Measurements from ENCODE around the gene UBR4. TPM values are rescaled to one million over a fixed set of nuclear protein-coding genes. Genes with fewer than 3 reads are reported as not detected.

Gene UBR4
- total RNA-seq, 2 experiments from 2014 or later, result 116 to 125 TPM

GRCh38 chr1:19034721-19035120 lies 175.3 kb downstream of the UBR4 start:
- no peak overlapping the region for H3K4me3 ChIP-seq (ENCODE audit: low read length)
- no peak for ATAC-seq (ENCODE audit: poor library complexity)
- H3K4me3 Mint-ChIP-seq, result no peak overlapping the region
- DNase-seq, result peak in 1 of 14 experiments; percentile 27
- H3K36me3 Mint-ChIP-seq (ENCODE audit: low read depth), result no peaks in the 10 kb centered on the region
- ChIA-PET POLR2A (no interaction called here), CTCF (no interaction called here)
- H3K27ac Mint-ChIP-seq, result no peak overlapping the region
- no peaks in the 10 kb centered on the region for H3K9me3 Mint-ChIP-seq
- H3K4me1 Mint-ChIP-seq (ENCODE audit: low read depth), result no peaks in the 10 kb centered on the region
- peaks cover 0 to 2% of the 10 kb centered on the region in 2 experiments for H3K27me3 ChIP-seq (ENCODE audit: control insufficient read depth in 1 of 2, insufficient read depth in 2 of 2, low read length in 2 of 2)
- intact Hi-C loops (cut with DNase I, micrococcal nuclease), result no loop called here
- H3K27ac ChIP-seq (ENCODE audit: low read depth in 1 of 2, low read length in 2 of 2), result no peak overlapping the region
- H3K4me1 ChIP-seq (ENCODE audit: insufficient read depth, low read length), result no peaks in the 10 kb centered on the region
- H3K27me3 Mint-ChIP-seq, result no peaks in the 10 kb centered on the region
- H3K9me3 ChIP-seq (ENCODE audit: control insufficient read depth in 1 of 2, insufficient read depth in 1 of 2, low read length in 2 of 2), result no peaks in the 10 kb centered on the region
- TF ChIP-seq CTCF (IDR thresholded peaks at IDR 0.05), result no peak
- no peaks in the 10 kb centered on the region for H3K36me3 ChIP-seq (ENCODE audit: insufficient read depth, low read length)

- intact Hi-C loops (cut with DNase I, micrococcal nuclease), result no loop called here
- DNase-seq (peak in 1 of 14 experiments; percentile 14), ATAC-seq (ENCODE audit: poor library complexity) (no peak)
- no peak overlapping the region for H3K27ac Mint-ChIP-seq
- H3K9me3 ChIP-seq (ENCODE audit: control insufficient read depth in 1 of 2, insufficient read depth in 1 of 2, low read length in 2 of 2), result no peaks in the 10 kb centered on the region
- H3K9me3 Mint-ChIP-seq, result no peaks in the 10 kb centered on the region
- no peaks in the 10 kb centered on the region for H3K4me1 Mint-ChIP-seq (ENCODE audit: low read depth)
- no peak overlapping the region for H3K4me3 Mint-ChIP-seq
- ChIA-PET CTCF (no interaction called here), POLR2A (no interaction called here)
- H3K36me3 Mint-ChIP-seq (ENCODE audit: low read depth), result no peaks in the 10 kb centered on the region
- no peaks in the 10 kb centered on the region for H3K4me1 ChIP-seq (ENCODE audit: insufficient read depth, low read length)
- H3K27me3 Mint-ChIP-seq, result no peaks in the 10 kb centered on the region
- H3K27me3 ChIP-seq (ENCODE audit: control insufficient read depth in 1 of 2, insufficient read depth in 2 of 2, low read length in 2 of 2), result peaks cover 0 to 2% of the 10 kb centered on the region in 2 experiments
- H3K27ac ChIP-seq (ENCODE audit: low read depth in 1 of 2, low read length in 2 of 2), result no peak overlapping the region
- no peak for TF ChIP-seq CTCF (IDR thresholded peaks at IDR 0.05)
- no peak overlapping the region for H3K4me3 ChIP-seq (ENCODE audit: low read length)
- H3K36me3 ChIP-seq (ENCODE audit: insufficient read depth, low read length), result no peaks in the 10 kb centered on the region
These were observed 176.0 kb downstream of the UBR4 start for GRCh38 chr1:19033926-19034680.

- Histone ChIP-seq H3K27ac (ENCODE audit: low read depth in 1 of 2, low read length in 2 of 2) (no peak overlapping the region), H3K9me3 (ENCODE audit: control insufficient read depth in 1 of 2, insufficient read depth in 1 of 2, low read length in 2 of 2) (no peaks in the 10 kb centered on the region), H3K27me3 (ENCODE audit: control insufficient read depth in 1 of 2, insufficient read depth in 2 of 2, low read length in 2 of 2) (peaks cover 0 to under 1% of the 10 kb centered on the region in 2 experiments), H3K4me1 (ENCODE audit: insufficient read depth, low read length) (no peaks in the 10 kb centered on the region), H3K4me3 (ENCODE audit: low read length) (no peak overlapping the region), H3K36me3 (ENCODE audit: insufficient read depth, low read length) (no peaks in the 10 kb centered on the region)
- intact Hi-C loops (cut with DNase I, micrococcal nuclease), result no loop called here
- ChIA-PET POLR2A (no interaction called here), CTCF (no interaction called here)
- Mint-ChIP-seq H3K4me3 (no peak overlapping the region), H3K9me3 (no peaks in the 10 kb centered on the region), H3K27me3 (no peaks in the 10 kb centered on the region), H3K4me1 (ENCODE audit: low read depth) (no peaks in the 10 kb centered on the region), H3K36me3 (ENCODE audit: low read depth) (no peaks in the 10 kb centered on the region), H3K27ac (no peak overlapping the region)
- no peak for DNase-seq
- TF ChIP-seq CTCF (IDR thresholded peaks at IDR 0.05), result no peak
- ATAC-seq (ENCODE audit: poor library complexity), result no peak
These were observed 176.6 kb downstream of the UBR4 start for GRCh38 chr1:19033515-19033839.

All from CD4-positive, alpha-beta T cell (primary cell).